Endothelial cell of umbilical vein (primary cell): ENCODE results near the gene RIC1. TPM values are rescaled to one million over a fixed set of nuclear protein-coding genes. Genes with fewer than 3 reads are reported as not detected.

Experiments used
- BruUV-seq: library from RNA; stranded (reverse); fragments of 400-500 nt; replicated peaks from 2 replicates; lab custom pipeline; 2021; lab: Mats Ljungman, UMichigan
- CTCF ChIA-PET: fragments of 300-600, 350-600 bp; sonication (Branson Sonifier 250); formaldehyde crosslinking; loops from one replicate; lab custom pipeline; 2021; ENCODE audit warnings: antibody characterized with exemption, inconsistent platforms; lab: Charles Lee
- POLR2A ChIA-PET: fragments of 300-600, 350-600 bp; sonication (Branson Sonifier 250); formaldehyde crosslinking; loops from one replicate; lab custom pipeline; 2021; ENCODE audit warnings: antibody characterized with exemption, inconsistent platforms; lab: Charles Lee
- DNase-seq: peaks from one replicate; pipeline ENCODE4 v3.0.0-alpha.2; 2011; ENCODE audit warnings: low read depth, low spot score
- FAIRE-seq: peaks from 2 replicates; lab custom pipeline; 2011; peaks lifted over from hg19 to GRCh38; lab: Jason Lieb, UNC
- H2AFZ ChIP-seq: 2 replicates; pipeline ENCODE4 v1.6.0; 2012; ENCODE audit warnings: low read depth, low read length, control low read depth, inconsistent platforms
- H3K27ac ChIP-seq: 2 replicates; pipeline ENCODE4 v1.5.1; 2011; ENCODE audit warnings: low read depth, mild to moderate bottlenecking, control low read depth, low read length, moderate library complexity; ENCODE audit not compliant: insufficient read depth
- H3K27me3 ChIP-seq, 2 experiments: 2 replicates each; pipeline versions ENCODE4 v1.6.0 to v1.6.1; 2011; ENCODE audit warnings: low read length in 2 of 2, mixed read lengths in 1 of 2; ENCODE audit not compliant: control insufficient read depth in 2 of 2, insufficient read depth in 2 of 2
- H3K36me3 ChIP-seq, 2 experiments: 2 replicates in 1 of 2; 3 replicates in 1 of 2; pipeline ENCODE4 v1.5.1; 2011; ENCODE audit warnings: low read length in 2 of 2, mild to moderate bottlenecking in 1 of 2, moderate library complexity in 1 of 2; ENCODE audit not compliant: control insufficient read depth in 2 of 2, insufficient read depth in 2 of 2; ENCODE audit errors: extremely low read depth in 1 of 2
- H3K4me1 ChIP-seq: 3 replicates; pipeline ENCODE4 v1.5.1; 2011; ENCODE audit warnings: mild to moderate bottlenecking, low read length; ENCODE audit not compliant: control insufficient read depth, insufficient read depth; ENCODE audit errors: extremely low read depth
- H3K4me2 ChIP-seq: 2 replicates; pipeline ENCODE4 v1.6.1; 2011; ENCODE audit warnings: low read length, control low read depth, mixed read lengths; ENCODE audit not compliant: insufficient read depth
- H3K4me3 ChIP-seq, 3 experiments: fragments of 200-600 bp in 1 of 3; sonication (generic), shearing (Covaris generic) in 1 of 3; replicated peaks in 1 of 3; 2 replicates each; pipeline ENCODE4 v1.5.1; 2011 to 2016; ENCODE audit warnings: control low read depth in 3 of 3, low read length in 3 of 3, mild to moderate bottlenecking in 2 of 3, inconsistent platforms in 1 of 3, low read depth in 1 of 3, moderate library complexity in 1 of 3; ENCODE audit not compliant: insufficient read depth in 1 of 3
- H3K79me2 ChIP-seq: 2 replicates; pipeline ENCODE4 v1.6.0; 2012; ENCODE audit warnings: low read length, inconsistent platforms; ENCODE audit not compliant: control insufficient read depth, insufficient read depth
- H3K9ac ChIP-seq: replicated peaks from 2 replicates; pipeline ENCODE3; 2011; ENCODE audit warnings: low read length, control low read depth; ENCODE audit not compliant: insufficient read depth; ENCODE audit errors: extremely low read depth
- H3K9me1 ChIP-seq: replicated peaks from 3 replicates; pipeline ENCODE4 v1.6.0; 2011; ENCODE audit warnings: mild to moderate bottlenecking, low read length; ENCODE audit not compliant: control insufficient read depth, insufficient read depth; ENCODE audit errors: extremely low read depth
- H3K9me3 ChIP-seq: replicated peaks from 2 replicates; pipeline ENCODE4 v1.5.1; 2012; ENCODE audit warnings: low read length, inconsistent platforms; ENCODE audit not compliant: control insufficient read depth, insufficient read depth
- H4K20me1 ChIP-seq: replicated peaks from 2 replicates; pipeline ENCODE3; 2011; ENCODE audit warnings: mild to moderate bottlenecking, low read length; ENCODE audit not compliant: control insufficient read depth, insufficient read depth; ENCODE audit errors: extremely low read depth
- EZH2 ChIP-seq: IDR thresholded peaks from 2 replicates; pipeline ENCODE4 v1.6.1; 2012; ENCODE audit warnings: borderline replicate concordance, low read depth, mild to moderate bottlenecking, moderate library complexity, low read length, inconsistent platforms; ENCODE audit not compliant: severe bottlenecking
- FOS ChIP-seq: IDR thresholded peaks from 2 replicates; pipeline ENCODE4 v1.6.1; 2011; ENCODE audit warnings: mild to moderate bottlenecking, low read length, moderate library complexity, borderline replicate concordance; ENCODE audit not compliant: insufficient read depth
- GATA2 ChIP-seq: IDR thresholded peaks from 2 replicates; pipeline ENCODE4 v1.7.0; 2011; ENCODE audit warnings: low read depth, mild to moderate bottlenecking, moderate library complexity, mixed read lengths, low read length; ENCODE audit not compliant: insufficient read length, insufficient read depth
- JUN ChIP-seq: IDR thresholded peaks from 2 replicates; pipeline ENCODE4 v1.6.1; 2011; ENCODE audit warnings: borderline replicate concordance, low read depth; ENCODE audit not compliant: insufficient read length, insufficient read depth
- MYC ChIP-seq: IDR thresholded peaks from one replicate; pipeline ENCODE4 v1.6.1; 2011; ENCODE audit warnings: mild to moderate bottlenecking, low read depth, low read length
- POLR2A ChIP-seq: IDR thresholded peaks from 2 replicates; pipeline ENCODE4 v1.6.1; 2012; ENCODE audit warnings: low read depth, mild to moderate bottlenecking, control low read depth, low read length
- POLR2AphosphoS5 ChIP-seq: IDR thresholded peaks from 2 replicates; pipeline ENCODE4 v1.6.1; 2012; ENCODE audit warnings: low read depth, mild to moderate bottlenecking, control low read depth, low read length, moderate library complexity; ENCODE audit not compliant: insufficient read depth
- dilution Hi-C: fragments of 300-500 bp; cut with MboI; formaldehyde crosslinking; loops from one replicate; pipeline ENCODE4 v1.15.0; 2019; ENCODE audit warnings: low sequenced_read_pairs; ENCODE audit not compliant: extremely low pct_ligation_motif_present
- intact Hi-C: fragments of 100-400 bp; cut with micrococcal nuclease; formaldehyde crosslinking; loops from one replicate; pipeline ENCODE4 v1.10.0; 2022
- polyA plus RNA-seq, 4 experiments: library from polyadenylated mRNA; depleted of rRNA in 3 of 4; stranded (reverse) in 3 of 4; unstranded in 1 of 4; fragments of >200 nt; gene quantifications; 2 replicates each; pipeline versions ENCODE4 v1.2.1 to v1.2.3, GENCODE V29; 2011 to 2012; ENCODE audit warnings: missing spikeins in 1 of 4
- total RNA-seq: library from RNA; stranded (reverse); gene quantifications from 2 replicates; pipeline ENCODE4 v1.2.3, GENCODE V29; 2021
- TF ChIP-seq, protein P1 (sequence below), 2 donors: IDR thresholded peaks; 1 replicate in 1 of 2; 2 replicates in 1 of 2; pipeline ENCODE4 v1.5.1; 2011; ENCODE audit warnings: low read length in 2 of 2, mild to moderate bottlenecking in 2 of 2, moderate library complexity in 2 of 2, control low read depth in 1 of 2, inconsistent platforms in 1 of 2, low read depth in 1 of 2; ENCODE audit not compliant: insufficient read depth in 1 of 2; ENCODE audit errors: extremely low read depth in 1 of 2
- TF ChIP-seq, protein P2 (sequence below): IDR thresholded peaks from 2 replicates; pipeline ENCODE4 v1.6.1; 2011; ENCODE audit not compliant: insufficient read depth, insufficient read length

Gene RIC1
- total and polyA plus RNA-seq, 2 donors (not counting 3 experiments of a cell fraction or from before 2014, with no cell fraction given): 14.0 to 23.5 TPM

DNA sequence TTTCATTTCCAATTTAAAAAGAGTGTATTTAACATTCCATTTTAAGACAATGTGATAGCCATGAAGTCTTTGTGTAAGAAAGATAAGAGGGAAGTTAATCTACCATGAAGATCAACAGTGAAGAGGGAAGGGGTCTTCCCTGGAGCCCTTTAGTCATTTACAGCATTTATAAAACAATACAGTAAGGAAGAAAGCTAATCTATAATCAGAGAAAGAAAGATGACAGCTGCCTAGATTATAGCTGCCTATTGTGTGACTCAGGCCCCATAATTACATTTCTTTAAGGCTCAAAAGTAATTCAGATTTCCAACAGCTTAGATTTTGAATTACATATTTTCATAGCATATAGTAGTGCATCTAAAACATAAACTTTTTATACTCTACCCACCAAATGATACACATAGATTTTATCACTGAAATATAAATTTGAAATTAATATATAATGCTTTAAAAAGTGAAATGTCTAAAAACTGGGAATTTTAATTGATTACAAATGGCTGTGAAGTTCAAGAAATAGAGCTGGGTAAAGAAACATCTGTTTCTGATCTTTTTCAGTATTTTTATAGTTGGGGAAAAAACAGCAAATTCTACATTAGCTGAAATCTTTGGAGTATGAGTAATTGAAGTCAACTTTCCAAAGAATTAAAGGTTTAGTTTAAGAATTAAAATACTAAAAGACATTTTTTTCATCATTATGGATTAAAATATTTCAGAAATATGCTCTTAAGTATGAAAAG, 89.6 kb downstream of the RIC1 start:
- DNase-seq (peak; percentile 63), FAIRE-seq (no peak)
- H3K4me2 ChIP-seq: peak overlapping the region; percentile 41
- no peaks in the 10 kb centered on the region for H3K9me1 ChIP-seq
- no peaks in the 10 kb centered on the region for H3K79me2 ChIP-seq
- no peak overlapping the region for H3K4me3 ChIP-seq
- dilution Hi-C loops: no loop called here
- intact Hi-C loops: loop anchor here (2.0 to 5.0 kb wide), 2 partner anchors 90 to 111 kb away; partner anchors contain the start of gene RIC1
- H3K9me3 ChIP-seq: no peaks in the 10 kb centered on the region
- H3K27me3 ChIP-seq: no peaks in the 10 kb centered on the region
- H3K36me3 ChIP-seq: peaks cover 2 to 7% of the 10 kb centered on the region in 2 experiments
- ChIA-PET CTCF (interaction anchor here (0.6 to 1.6 kb wide), 11 partner anchors 11 to 532 kb away, joined by 3 to 5 read pairs (median 3); no protein-coding TSS in a partner anchor), POLR2A (no interaction called here)
- TF ChIP-seq JUN: peak; percentile 20
- TF ChIP-seq EZH2: no peak
- no peak for TF ChIP-seq POLR2A
- TF ChIP-seq MYC: no peak
- peak; percentile 71 for TF ChIP-seq GATA2
- TF ChIP-seq FOS: no peak
- TF ChIP-seq, protein P1, sequence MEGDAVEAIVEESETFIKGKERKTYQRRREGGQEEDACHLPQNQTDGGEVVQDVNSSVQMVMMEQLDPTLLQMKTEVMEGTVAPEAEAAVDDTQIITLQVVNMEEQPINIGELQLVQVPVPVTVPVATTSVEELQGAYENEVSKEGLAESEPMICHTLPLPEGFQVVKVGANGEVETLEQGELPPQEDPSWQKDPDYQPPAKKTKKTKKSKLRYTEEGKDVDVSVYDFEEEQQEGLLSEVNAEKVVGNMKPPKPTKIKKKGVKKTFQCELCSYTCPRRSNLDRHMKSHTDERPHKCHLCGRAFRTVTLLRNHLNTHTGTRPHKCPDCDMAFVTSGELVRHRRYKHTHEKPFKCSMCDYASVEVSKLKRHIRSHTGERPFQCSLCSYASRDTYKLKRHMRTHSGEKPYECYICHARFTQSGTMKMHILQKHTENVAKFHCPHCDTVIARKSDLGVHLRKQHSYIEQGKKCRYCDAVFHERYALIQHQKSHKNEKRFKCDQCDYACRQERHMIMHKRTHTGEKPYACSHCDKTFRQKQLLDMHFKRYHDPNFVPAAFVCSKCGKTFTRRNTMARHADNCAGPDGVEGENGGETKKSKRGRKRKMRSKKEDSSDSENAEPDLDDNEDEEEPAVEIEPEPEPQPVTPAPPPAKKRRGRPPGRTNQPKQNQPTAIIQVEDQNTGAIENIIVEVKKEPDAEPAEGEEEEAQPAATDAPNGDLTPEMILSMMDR (IDR thresholded peaks at IDR 0.05; ENCODE audit: extremely low read depth in 1 of 2, insufficient read depth in 1 of 2, low read depth in 1 of 2, low read length in 2 of 2): no peak
- no peak for TF ChIP-seq POLR2AphosphoS5
- TF ChIP-seq, protein P2, sequence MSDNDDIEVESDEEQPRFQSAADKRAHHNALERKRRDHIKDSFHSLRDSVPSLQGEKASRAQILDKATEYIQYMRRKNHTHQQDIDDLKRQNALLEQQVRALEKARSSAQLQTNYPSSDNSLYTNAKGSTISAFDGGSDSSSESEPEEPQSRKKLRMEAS: no peak
- H3K9ac ChIP-seq: no peak overlapping the region
- no peaks in the 10 kb centered on the region for H4K20me1 ChIP-seq
- BruUV-seq: no TSS peak
- H2AFZ ChIP-seq: no peak overlapping the region
- peaks cover 23% of the 10 kb centered on the region for H3K4me1 ChIP-seq
- H3K27ac ChIP-seq: no peak overlapping the region
